Adipocyte (in vitro differentiated cells): ENCODE data around the gene PRDM16.

ENCODE experiments used
- DNase-seq: peaks from one replicate; pipeline ENCODE4 v3.0.0-alpha.2; 2015; ENCODE audit warnings: low read depth
- H3K27me3 ChIP-seq: replicated peaks from 2 replicates; pipeline ENCODE4 v1.7.0; 2013; ENCODE audit warnings: mild to moderate bottlenecking, low read length, moderate library complexity; ENCODE audit not compliant: control insufficient read depth, insufficient read depth
- H3K36me3 ChIP-seq: 2 replicates; pipeline ENCODE4 v1.7.0; 2013; ENCODE audit warnings: low read length, mild to moderate bottlenecking, moderate library complexity; ENCODE audit not compliant: control insufficient read depth, insufficient read depth, severe bottlenecking
- H3K4me1 ChIP-seq: 2 replicates; pipeline ENCODE4 v1.7.0; 2013; ENCODE audit warnings: mild to moderate bottlenecking, low read length, moderate library complexity; ENCODE audit not compliant: control insufficient read depth, insufficient read depth
- H3K4me3 ChIP-seq: 2 replicates; pipeline ENCODE4 v1.7.0; 2013; ENCODE audit warnings: mild to moderate bottlenecking, low read length, moderate library complexity
- H3K9ac ChIP-seq: 2 replicates; pipeline ENCODE4 v1.7.0; 2013; ENCODE audit warnings: mild to moderate bottlenecking, low read length, moderate library complexity
- H3K9me3 ChIP-seq: 2 replicates; pipeline ENCODE4 v1.7.0; 2013; ENCODE audit warnings: mild to moderate bottlenecking, low read length, moderate library complexity; ENCODE audit not compliant: control insufficient read depth

The PRDM16 gene

DNA sequence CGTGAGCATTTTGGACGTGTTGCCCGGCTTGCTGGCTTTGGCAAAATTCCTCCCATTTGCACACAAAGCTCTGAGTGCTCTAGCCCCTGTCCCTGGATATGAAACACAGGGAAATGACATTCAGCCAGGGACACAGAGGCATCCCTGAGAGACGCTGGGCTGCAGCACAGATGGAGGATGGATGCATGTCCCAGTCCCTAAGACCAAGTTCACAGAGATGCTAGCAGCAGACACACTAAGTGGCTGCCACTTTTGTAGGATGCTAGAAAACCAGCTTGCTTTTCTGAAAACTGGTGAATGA lies 35.3 kb upstream of the PRDM16 start:
- peaks cover 21% of the 10 kb centered on the region for H3K4me1 ChIP-seq
- no peaks in the 10 kb centered on the region for H3K36me3 ChIP-seq
- H3K4me3 ChIP-seq, result no peak overlapping the region
- H3K27me3 ChIP-seq, result peaks cover 66% of the 10 kb centered on the region
- no peaks in the 10 kb centered on the region for H3K9me3 ChIP-seq
- no peak overlapping the region for H3K9ac ChIP-seq
- DNase-seq, result no peak

GRCh38 chr1:3034162-3034561 lies 34.8 kb upstream of the PRDM16 start:
- Histone ChIP-seq H3K27me3 (peaks cover 68% of the 10 kb centered on the region), H3K4me3 (no peak overlapping the region), H3K4me1 (peaks cover 21% of the 10 kb centered on the region), H3K36me3 (no peaks in the 10 kb centered on the region), H3K9ac (no peak overlapping the region), H3K9me3 (no peaks in the 10 kb centered on the region)
- no peak for DNase-seq

GRCh38 chr1:3034728-3035562 lies 34.1 kb upstream of the PRDM16 start:
- H3K27me3 ChIP-seq, result peaks cover 72% of the 10 kb centered on the region
- DNase-seq, result no peak
- no peak overlapping the region for H3K4me3 ChIP-seq
- no peak overlapping the region for H3K9ac ChIP-seq
- H3K4me1 ChIP-seq, result peaks cover 21% of the 10 kb centered on the region
- H3K36me3 ChIP-seq, result no peaks in the 10 kb centered on the region
- H3K9me3 ChIP-seq, result no peaks in the 10 kb centered on the region

GRCh38 chr1:3035563-3036446 lies 33.2 kb upstream of the PRDM16 start:
- Histone ChIP-seq H3K4me3 (no peak overlapping the region), H3K36me3 (no peaks in the 10 kb centered on the region), H3K27me3 (peaks cover 66% of the 10 kb centered on the region), H3K9ac (no peak overlapping the region), H3K4me1 (peaks cover 21% of the 10 kb centered on the region), H3K9me3 (no peaks in the 10 kb centered on the region)
- DNase-seq, result no peak

- no peaks in the 10 kb centered on the region for H3K9me3 ChIP-seq
- H3K4me1 ChIP-seq, result peaks cover 16% of the 10 kb centered on the region
- no peaks in the 10 kb centered on the region for H3K36me3 ChIP-seq
- H3K9ac ChIP-seq, result no peak overlapping the region
- DNase-seq, result no peak
- H3K27me3 ChIP-seq, result peaks cover 66% of the 10 kb centered on the region
- no peak overlapping the region for H3K4me3 ChIP-seq
Observed at GRCh38 chr1:3036447-3037280, 32.3 kb upstream of the PRDM16 start.

- no peak for DNase-seq
- Histone ChIP-seq H3K36me3 (no peaks in the 10 kb centered on the region), H3K9ac (no peak overlapping the region), H3K4me1 (peaks cover 11% of the 10 kb centered on the region), H3K4me3 (no peak overlapping the region), H3K27me3 (peaks cover 60% of the 10 kb centered on the region), H3K9me3 (no peaks in the 10 kb centered on the region)
Observed at GRCh38 chr1:3037281-3038040, 31.5 kb upstream of the PRDM16 start.

DNA sequence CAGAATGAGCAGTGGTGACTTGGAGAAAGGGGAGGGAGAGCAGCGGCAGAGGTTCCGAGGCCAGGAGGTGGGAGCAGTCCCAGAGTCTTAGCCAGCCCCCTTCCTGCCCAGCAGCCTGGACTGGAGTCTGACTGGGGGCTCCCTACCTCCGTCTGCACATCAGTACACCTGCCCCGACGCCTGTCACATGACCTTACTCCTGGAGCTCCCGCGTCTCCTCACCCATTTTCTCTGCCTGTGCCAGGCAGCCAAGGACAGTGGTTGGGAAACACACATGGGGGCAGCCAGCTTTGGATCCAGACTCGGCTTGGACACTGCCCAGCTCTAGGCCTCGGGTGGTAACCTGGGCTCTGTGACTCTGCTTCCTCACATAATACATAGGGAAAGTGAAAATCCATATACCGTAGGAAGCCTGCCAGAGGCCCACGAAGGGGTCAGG lies 30.9 kb upstream of the PRDM16 start:
- Histone ChIP-seq H3K4me3 (no peak overlapping the region), H3K9ac (no peak overlapping the region), H3K4me1 (peaks cover 11% of the 10 kb centered on the region), H3K9me3 (no peaks in the 10 kb centered on the region), H3K36me3 (no peaks in the 10 kb centered on the region), H3K27me3 (peaks cover 56% of the 10 kb centered on the region)
- DNase-seq, result no peak

GRCh38 chr1:3038571-3039181 lies 30.3 kb upstream of the PRDM16 start:
- H3K4me3 ChIP-seq, result no peak overlapping the region
- H3K36me3 ChIP-seq, result no peaks in the 10 kb centered on the region
- peaks cover 58% of the 10 kb centered on the region for H3K27me3 ChIP-seq
- H3K9ac ChIP-seq, result no peak overlapping the region
- H3K4me1 ChIP-seq, result peaks cover 11% of the 10 kb centered on the region
- H3K9me3 ChIP-seq, result no peaks in the 10 kb centered on the region
- DNase-seq, result no peak

DNA sequence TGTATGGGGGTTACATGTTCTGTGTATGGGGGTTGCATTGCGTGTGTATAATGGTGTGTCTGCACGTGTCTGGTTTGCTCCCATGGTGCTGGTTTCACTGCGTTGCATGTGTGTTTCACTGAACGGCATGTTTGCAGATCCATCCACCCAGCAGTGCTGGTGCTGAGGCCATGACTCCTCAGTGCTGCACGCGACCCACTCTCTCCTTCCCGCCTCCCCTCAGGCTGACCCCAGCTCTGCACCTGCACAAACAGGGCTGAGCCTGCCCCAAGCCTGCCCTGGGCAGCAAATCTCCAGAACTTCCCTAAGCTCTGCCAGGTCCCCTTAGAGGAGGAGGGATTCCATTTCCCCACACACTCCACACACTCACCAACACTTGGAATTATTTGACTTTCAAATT lies 29.0 kb upstream of the PRDM16 start:
- Histone ChIP-seq H3K27me3 (peaks cover 58% of the 10 kb centered on the region), H3K4me3 (no peak overlapping the region), H3K36me3 (no peaks in the 10 kb centered on the region), H3K4me1 (peaks cover 11% of the 10 kb centered on the region), H3K9ac (no peak overlapping the region), H3K9me3 (peaks cover 5% of the 10 kb centered on the region)
- no peak for DNase-seq

DNA sequence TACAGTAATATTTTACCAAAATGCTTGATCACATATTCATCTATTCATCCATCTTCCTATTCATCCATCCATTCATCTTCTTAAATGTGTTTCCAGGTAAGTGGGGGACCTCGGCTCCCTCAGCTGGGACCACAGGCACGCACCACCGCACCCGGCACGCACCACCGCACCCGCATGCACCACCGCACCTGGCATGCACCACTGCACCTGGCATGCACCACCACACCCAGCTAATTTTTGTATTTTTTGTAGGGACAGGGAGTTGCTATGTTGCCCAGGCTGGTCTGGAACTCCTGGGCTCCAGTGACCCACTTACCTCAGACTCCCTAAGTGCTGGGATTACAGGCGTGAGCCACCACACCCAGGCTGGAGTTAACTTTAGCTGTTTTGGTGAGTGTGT lies 26.5 kb upstream of the PRDM16 start:
- no peaks in the 10 kb centered on the region for H3K36me3 ChIP-seq
- H3K9ac ChIP-seq, result no peak overlapping the region
- H3K4me1 ChIP-seq, result no peaks in the 10 kb centered on the region
- no peak overlapping the region for H3K4me3 ChIP-seq
- peaks cover 50% of the 10 kb centered on the region for H3K27me3 ChIP-seq
- no peak for DNase-seq
- H3K9me3 ChIP-seq, result peaks cover 23% of the 10 kb centered on the region
